Neural cell (in vitro differentiated cells): ENCODE results near the gene CNTNAP2. TPM values are rescaled to one million over a fixed set of nuclear protein-coding genes. Genes with fewer than 3 reads are reported as not detected.

Experiments used
- H2AFZ ChIP-seq: fragments of 200-600, 300-800 bp; sonication (generic), shearing (Covaris generic); 2 replicates; pipeline ENCODE4 v1.6.0; 2014; ENCODE audit warnings: low read depth, mild to moderate bottlenecking, antibody characterized with exemption, low read length, moderate library complexity
- H3F3A ChIP-seq: fragments of 200-600 bp; shearing (Covaris generic); 2 replicates; pipeline ENCODE4 v1.6.1; 2016; ENCODE audit warnings: mild to moderate bottlenecking, moderate library complexity, mixed read lengths, antibody characterized with exemption, low read length; ENCODE audit not compliant: insufficient read depth, poor library complexity, severe bottlenecking
- H3K27ac ChIP-seq: fragments of 200-600, 300-800 bp; sonication (generic), shearing (Covaris generic); 2 replicates; pipeline ENCODE4 v1.5.1; 2014; ENCODE audit warnings: mild to moderate bottlenecking, low read length, moderate library complexity
- H3K27me3 ChIP-seq: fragments of 300-800, 200-600 bp; sonication (generic), shearing (Covaris generic); 2 replicates; pipeline ENCODE4 v1.6.0; 2014; ENCODE audit warnings: mild to moderate bottlenecking, low read depth, low read length, moderate library complexity; ENCODE audit not compliant: insufficient read depth
- H3K36me3 ChIP-seq: fragments of 300-800, 200-600 bp; sonication (generic), shearing (Covaris generic); 2 replicates; pipeline ENCODE4 v1.5.1; 2014; ENCODE audit warnings: mild to moderate bottlenecking, antibody characterized with exemption, low read length, moderate library complexity; ENCODE audit not compliant: insufficient read depth
- H3K4me2 ChIP-seq: fragments of 300-800, 200-600 bp; sonication (generic), shearing (Covaris generic); 2 replicates; pipeline ENCODE4 v1.6.0; 2014; ENCODE audit warnings: mild to moderate bottlenecking, low read length
- H3K4me3 ChIP-seq: fragments of 300-800, 200-600 bp; sonication (generic), shearing (Covaris generic); 2 replicates; pipeline ENCODE4 v1.5.1; 2014; ENCODE audit warnings: mild to moderate bottlenecking, low read length, moderate library complexity
- H3K79me2 ChIP-seq: fragments of 200-600 bp; shearing (Covaris generic); replicated peaks from 2 replicates; pipeline ENCODE4 v1.6.0; 2014; ENCODE audit warnings: mild to moderate bottlenecking, low read length, moderate library complexity; ENCODE audit not compliant: insufficient read depth
- H3K9ac ChIP-seq: fragments of 300-800, 200-600 bp; sonication (generic), shearing (Covaris generic); 2 replicates; pipeline ENCODE4 v1.6.1; 2016; ENCODE audit warnings: mild to moderate bottlenecking, low read length, mixed read lengths
- H3K9me2 ChIP-seq: fragments of 200-600 bp; shearing (Covaris generic); 2 replicates; pipeline ENCODE4 v1.6.1; 2016; ENCODE audit warnings: mild to moderate bottlenecking, low read length, mixed read lengths; ENCODE audit not compliant: insufficient read depth
- H3K9me3 ChIP-seq: fragments of 200-600, 300-800 bp; sonication (generic), shearing (Covaris generic); 2 replicates; pipeline ENCODE4 v1.6.1; 2016; ENCODE audit warnings: mild to moderate bottlenecking, mixed run types, low read length, moderate library complexity, mixed read lengths
- H4K20me1 ChIP-seq: fragments of 200-600 bp; shearing (Covaris generic); 2 replicates; pipeline ENCODE4 v1.6.1; 2016; ENCODE audit warnings: mild to moderate bottlenecking, mixed run types; ENCODE audit not compliant: insufficient read depth
- CTCF ChIP-seq: fragments of 450-650 bp; IDR thresholded peaks from 2 replicates; pipeline ENCODE4 v1.5.1; 2014; ENCODE audit warnings: antibody characterized with exemption, mild to moderate bottlenecking, moderate library complexity; ENCODE audit not compliant: poor library complexity, severe bottlenecking
- EP300 ChIP-seq: fragments of 450-650 bp; conservative IDR thresholded peaks from 2 replicates; pipeline ENCODE4 v1.6.1; 2014; ENCODE audit warnings: antibody characterized with exemption, mild to moderate bottlenecking, moderate library complexity; ENCODE audit not compliant: poor library complexity, severe bottlenecking
- EZH2 ChIP-seq: fragments of 200-600, 300-800 bp; shearing (Covaris generic), sonication (generic); IDR thresholded peaks from 2 replicates; pipeline ENCODE4 v1.6.1; 2014; ENCODE audit warnings: antibody characterized with exemption, low read length, borderline replicate concordance, mild to moderate bottlenecking; ENCODE audit not compliant: insufficient read depth, poor library complexity, severe bottlenecking
- MXI1 ChIP-seq: fragments of 450-650 bp; conservative IDR thresholded peaks from 2 replicates; pipeline ENCODE4 v1.6.1; 2014; ENCODE audit warnings: antibody characterized with exemption, mild to moderate bottlenecking; ENCODE audit not compliant: poor library complexity, severe bottlenecking
- POLR2AphosphoS5 ChIP-seq: IDR thresholded peaks from 2 replicates; pipeline ENCODE4 v1.6.1; 2012
- RAD21 ChIP-seq: fragments of 450-650 bp; conservative IDR thresholded peaks from 2 replicates; pipeline ENCODE4 v1.6.1; 2014; ENCODE audit warnings: antibody characterized with exemption, mild to moderate bottlenecking, moderate library complexity
- REST ChIP-seq: IDR thresholded peaks from 2 replicates; pipeline ENCODE4 v1.6.1; 2012; ENCODE audit warnings: borderline replicate concordance
- SMC3 ChIP-seq: fragments of 450-650 bp; conservative IDR thresholded peaks from 2 replicates; pipeline ENCODE4 v1.6.1; 2014; ENCODE audit warnings: antibody characterized with exemption, mild to moderate bottlenecking, moderate library complexity; ENCODE audit not compliant: poor library complexity
- TAF1 ChIP-seq: IDR thresholded peaks from 2 replicates; pipeline ENCODE4 v1.6.1; 2012; ENCODE audit warnings: low read depth
- polyA plus RNA-seq: library from polyadenylated mRNA; depleted of rRNA; stranded (reverse); fragments of >200 nt; gene quantifications from 2 replicates; pipeline ENCODE4 v1.2.3, GENCODE V29; 2014

Gene CNTNAP2
- polyA plus RNA-seq, 1 donor from 2014 or later = 276 TPM

GRCh38 chr7:147305827-147306226, 1189.2 kb downstream of the CNTNAP2 start:
- Histone ChIP-seq H3K9me2 (no peaks in the 10 kb centered on the region), H4K20me1 (no peaks in the 10 kb centered on the region), H3F3A (no peaks in the 10 kb centered on the region), H3K9ac (no peak overlapping the region), H3K4me3 (no peak overlapping the region), H3K27ac (no peak overlapping the region), H3K27me3 (no peaks in the 10 kb centered on the region), H3K4me2 (no peak overlapping the region), H3K36me3 (no peaks in the 10 kb centered on the region), H3K79me2 (no peaks in the 10 kb centered on the region), H3K9me3 (no peaks in the 10 kb centered on the region), H2AFZ (no peak overlapping the region)
- TF ChIP-seq TAF1 (no peak), EZH2 (no peak), EP300 (no peak), SMC3 (no peak), POLR2AphosphoS5 (no peak), RAD21 (no peak), MXI1 (no peak)

- TF ChIP-seq MXI1 = no peak
- TF ChIP-seq POLR2AphosphoS5 = no peak
- no peak for TF ChIP-seq EP300
- no peak for TF ChIP-seq RAD21
- TF ChIP-seq CTCF = no peak
- no peak for TF ChIP-seq EZH2
- TF ChIP-seq SMC3 = no peak
- TF ChIP-seq REST = no peak
- TF ChIP-seq TAF1 = no peak
- Histone ChIP-seq H3K9me3 (no peaks in the 10 kb centered on the region), H3K27me3 (no peaks in the 10 kb centered on the region), H3K36me3 (no peaks in the 10 kb centered on the region), H3K4me2 (no peak overlapping the region), H3K9me2 (no peaks in the 10 kb centered on the region), H3K9ac (no peak overlapping the region), H3K4me3 (no peak overlapping the region), H3K79me2 (no peaks in the 10 kb centered on the region), H2AFZ (no peak overlapping the region), H4K20me1 (no peaks in the 10 kb centered on the region), H3K27ac (no peak overlapping the region), H3F3A (no peaks in the 10 kb centered on the region)
These were observed 1191.9 kb downstream of the CNTNAP2 start for GRCh38 chr7:147308539-147308938.
